Mucosa of descending colon (tissue), 3 donors: ENCODE data around the gene SLC1A3. TPM values are rescaled to one million over a fixed set of nuclear protein-coding genes. Genes with fewer than 3 reads are reported as not detected.

Experiments
- ATAC-seq: fragments of 200-7000 bp; cut with Tn5 transposase; one replicate; pipeline ENCODE4 v1.9.1; 2020; ENCODE audit warnings: mild to moderate bottlenecking, moderate library complexity
- DNase-seq, 3 donors: peaks; one replicate each; pipeline ENCODE4 v3.0.0-alpha.2; 2020
- H3K36me3 ChIP-seq: fragments of 200-600 bp; one replicate; pipeline ENCODE4 v1.8.0; 2021; ENCODE audit warnings: low read depth, mild to moderate bottlenecking
- H3K4me1 ChIP-seq: fragments of 200-600 bp; one replicate; pipeline ENCODE4 v1.8.0; 2021; ENCODE audit warnings: low read depth, mild to moderate bottlenecking
- H3K4me3 ChIP-seq: fragments of 200-600 bp; one replicate; pipeline ENCODE4 v1.8.0; 2021; ENCODE audit warnings: mild to moderate bottlenecking
- H3K9me3 ChIP-seq: fragments of 200-600 bp; one replicate; pipeline ENCODE4 v1.8.0; 2021; ENCODE audit warnings: mild to moderate bottlenecking
- intact Hi-C, 2 donors: fragments of 100-400 bp; cut with DNase I in 1 of 2; cut with micrococcal nuclease in 1 of 2; formaldehyde crosslinking; loops; one replicate each; pipeline versions ENCODE4 v1.11.0 to v1.11.1; 2022; cut with DNase I, micrococcal nuclease
- total RNA-seq, 3 donors: library from RNA; stranded (reverse); fragmentation: NEBNext Ultra II Directional in 2 of 3; extraction: Animal tissue kit (Norgen Biotek cat#: 25700) in 2 of 3; gene quantifications; one replicate each; pipeline versions ENCODE4 v1.2.1 to v1.2.4, GENCODE V29; 2021 to 2023
- TF ChIP-seq, protein P1 (sequence below): fragments of 200-600 bp; IDR thresholded peaks from one replicate; pipeline ENCODE4 v1.8.0; 2022; ENCODE audit warnings: antibody characterized with exemption, mild to moderate bottlenecking
- donor health status: DM: no; HTN: no; CAD: no; lungs with moderate emphysema.
- donor health status: DM: no; HTN: no; CAD: no.
- donor health status: DM: no; HTN: yes; CAD: no.

SLC1A3 gene
- total RNA-seq, 3 donors from 2014 or later = 0.67 to 10.2 (median 7.9) TPM

DNA sequence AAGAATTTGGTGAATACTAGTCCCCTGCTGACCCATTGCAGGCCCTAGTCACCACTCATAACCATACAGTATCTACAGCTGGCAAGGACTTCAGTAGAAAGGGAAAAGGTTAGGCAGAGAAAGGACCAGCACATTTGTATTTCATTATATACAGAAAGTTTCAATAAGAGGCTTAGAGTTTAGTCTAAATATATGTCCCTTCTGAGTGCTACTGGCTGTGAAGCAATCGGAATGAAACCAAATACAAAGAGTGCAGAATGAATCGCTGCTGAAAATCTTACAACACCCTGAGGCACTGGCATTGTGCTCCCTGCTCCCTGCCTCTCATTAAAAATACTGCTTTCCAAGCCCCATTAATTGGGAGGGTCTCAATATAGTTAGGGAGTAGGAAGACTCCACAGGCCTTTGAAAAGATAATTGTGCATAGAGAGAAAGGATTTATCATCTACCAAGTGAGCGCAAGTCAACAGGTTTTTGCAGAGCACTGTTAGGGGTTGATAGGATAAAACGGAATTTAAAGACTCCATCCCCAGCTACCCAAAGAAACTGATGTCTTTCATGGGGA lies 110.8 kb downstream of the SLC1A3 start:
- H3K4me1 ChIP-seq = no peaks in the 10 kb centered on the region
- ATAC-seq = no peak
- no peak overlapping the region for H3K4me3 ChIP-seq
- no peaks in the 10 kb centered on the region for H3K9me3 ChIP-seq
- no peaks in the 10 kb centered on the region for H3K36me3 ChIP-seq
- intact Hi-C loops = no loop called here
- DNase-seq = no peak
- TF ChIP-seq, protein P1, sequence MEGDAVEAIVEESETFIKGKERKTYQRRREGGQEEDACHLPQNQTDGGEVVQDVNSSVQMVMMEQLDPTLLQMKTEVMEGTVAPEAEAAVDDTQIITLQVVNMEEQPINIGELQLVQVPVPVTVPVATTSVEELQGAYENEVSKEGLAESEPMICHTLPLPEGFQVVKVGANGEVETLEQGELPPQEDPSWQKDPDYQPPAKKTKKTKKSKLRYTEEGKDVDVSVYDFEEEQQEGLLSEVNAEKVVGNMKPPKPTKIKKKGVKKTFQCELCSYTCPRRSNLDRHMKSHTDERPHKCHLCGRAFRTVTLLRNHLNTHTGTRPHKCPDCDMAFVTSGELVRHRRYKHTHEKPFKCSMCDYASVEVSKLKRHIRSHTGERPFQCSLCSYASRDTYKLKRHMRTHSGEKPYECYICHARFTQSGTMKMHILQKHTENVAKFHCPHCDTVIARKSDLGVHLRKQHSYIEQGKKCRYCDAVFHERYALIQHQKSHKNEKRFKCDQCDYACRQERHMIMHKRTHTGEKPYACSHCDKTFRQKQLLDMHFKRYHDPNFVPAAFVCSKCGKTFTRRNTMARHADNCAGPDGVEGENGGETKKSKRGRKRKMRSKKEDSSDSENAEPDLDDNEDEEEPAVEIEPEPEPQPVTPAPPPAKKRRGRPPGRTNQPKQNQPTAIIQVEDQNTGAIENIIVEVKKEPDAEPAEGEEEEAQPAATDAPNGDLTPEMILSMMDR = no peak

DNA sequence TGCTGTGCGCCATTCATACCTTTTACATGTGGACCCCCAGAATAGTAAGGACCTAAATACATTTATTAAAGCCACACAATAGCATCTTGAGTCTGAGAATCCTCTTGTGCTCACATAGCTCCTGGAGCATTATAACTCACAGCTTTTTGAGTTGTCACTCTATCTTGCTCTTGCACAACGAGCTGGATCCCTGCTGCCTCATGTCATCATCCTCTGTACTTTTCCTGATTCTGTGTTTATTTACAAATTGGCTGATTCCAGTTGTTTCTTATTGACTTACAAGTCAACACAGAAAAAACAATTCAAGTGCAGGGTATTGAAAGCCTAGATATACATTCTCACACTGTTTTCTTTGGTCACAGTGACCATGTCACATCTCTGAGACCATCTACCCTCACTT lies 112.9 kb downstream of the SLC1A3 start:
- H3K4me1 ChIP-seq = no peaks in the 10 kb centered on the region
- no peak overlapping the region for H3K4me3 ChIP-seq
- intact Hi-C loops = no loop called here
- no peak for ATAC-seq
- TF ChIP-seq, protein P1 = no peak
- no peaks in the 10 kb centered on the region for H3K36me3 ChIP-seq
- DNase-seq = no peak
- H3K9me3 ChIP-seq = no peaks in the 10 kb centered on the region

DNA sequence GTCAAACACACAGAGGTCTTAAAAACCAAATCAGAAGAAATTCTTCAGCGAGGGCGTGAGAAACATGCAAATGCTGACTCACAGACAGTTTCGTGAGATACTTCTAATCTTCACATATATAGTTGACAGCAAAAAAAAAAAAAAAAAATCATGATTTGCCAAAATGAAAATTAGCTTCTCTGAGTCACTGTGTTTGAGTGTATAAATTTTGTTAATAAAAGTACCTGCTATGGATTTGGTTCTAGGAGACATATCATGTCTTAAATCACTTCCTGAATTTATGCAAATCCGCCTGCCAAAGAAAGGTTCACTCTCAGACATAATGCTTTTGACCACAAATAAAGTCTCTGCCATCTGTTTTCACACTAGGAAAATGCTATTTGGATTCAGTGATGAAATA lies 114.3 kb downstream of the SLC1A3 start:
- H3K9me3 ChIP-seq = no peaks in the 10 kb centered on the region
- TF ChIP-seq, protein P1 = no peak
- DNase-seq (no peak), ATAC-seq (no peak)
- intact Hi-C loops = no loop called here
- no peaks in the 10 kb centered on the region for H3K36me3 ChIP-seq
- H3K4me3 ChIP-seq = no peak overlapping the region
- H3K4me1 ChIP-seq = no peaks in the 10 kb centered on the region

DNA sequence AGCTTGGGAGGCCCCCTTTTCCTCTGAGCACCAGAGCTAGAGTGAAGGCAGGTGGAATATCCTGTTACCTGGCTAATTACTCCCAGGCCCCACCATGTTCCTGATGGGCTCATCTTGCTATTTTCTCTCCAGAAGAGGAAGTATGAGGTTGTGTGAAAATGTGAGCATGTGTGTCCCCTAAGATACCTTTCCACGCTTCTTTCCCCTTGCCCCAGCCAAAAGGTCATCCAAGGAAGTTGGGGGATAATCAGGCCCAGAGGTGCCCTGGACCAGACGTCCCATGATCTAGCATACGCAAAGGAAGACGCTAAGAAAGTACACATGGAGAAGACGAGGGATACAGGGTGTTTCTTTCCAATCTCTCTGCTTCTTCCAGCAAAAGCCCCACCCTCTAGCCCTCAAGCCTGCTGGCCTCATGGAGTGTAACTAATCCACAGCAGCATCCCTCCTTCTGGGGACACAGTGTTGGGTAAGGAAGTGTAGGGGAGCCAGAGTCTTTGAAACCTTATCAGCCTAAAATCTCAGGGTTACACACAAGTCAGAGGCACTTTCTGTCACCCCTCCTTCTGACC lies 115.3 kb downstream of the SLC1A3 start:
- Histone ChIP-seq H3K4me3 (no peak overlapping the region), H3K36me3 (no peaks in the 10 kb centered on the region), H3K4me1 (no peaks in the 10 kb centered on the region), H3K9me3 (no peaks in the 10 kb centered on the region)
- TF ChIP-seq, protein P1 = no peak
- DNase-seq (no peak), ATAC-seq (no peak)
- intact Hi-C loops = no loop called here

DNA sequence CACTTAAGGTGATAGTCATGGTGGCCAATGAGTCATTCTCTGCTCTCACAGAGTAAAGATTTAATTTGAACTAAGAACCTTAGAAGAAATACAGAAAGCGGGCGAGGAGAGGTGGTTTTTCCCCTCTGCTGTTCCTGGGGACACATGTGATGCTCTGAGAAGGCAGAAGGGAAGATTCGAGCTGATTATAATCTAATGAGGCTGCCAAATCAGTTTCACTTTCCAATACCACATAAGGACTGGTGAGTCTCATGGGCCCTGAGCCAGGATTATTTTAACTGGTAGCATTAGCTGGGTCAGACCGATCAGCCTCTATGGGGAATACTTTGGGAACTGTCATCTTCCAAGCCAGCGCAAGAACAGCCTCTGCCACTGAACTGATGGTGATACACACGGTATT lies 116.5 kb downstream of the SLC1A3 start:
- Histone ChIP-seq H3K4me3 (no peak overlapping the region), H3K9me3 (no peaks in the 10 kb centered on the region), H3K4me1 (no peaks in the 10 kb centered on the region), H3K36me3 (no peaks in the 10 kb centered on the region)
- ATAC-seq (no peak), DNase-seq (no peak)
- TF ChIP-seq, protein P1 = no peak
- intact Hi-C loops = no loop called here

DNA sequence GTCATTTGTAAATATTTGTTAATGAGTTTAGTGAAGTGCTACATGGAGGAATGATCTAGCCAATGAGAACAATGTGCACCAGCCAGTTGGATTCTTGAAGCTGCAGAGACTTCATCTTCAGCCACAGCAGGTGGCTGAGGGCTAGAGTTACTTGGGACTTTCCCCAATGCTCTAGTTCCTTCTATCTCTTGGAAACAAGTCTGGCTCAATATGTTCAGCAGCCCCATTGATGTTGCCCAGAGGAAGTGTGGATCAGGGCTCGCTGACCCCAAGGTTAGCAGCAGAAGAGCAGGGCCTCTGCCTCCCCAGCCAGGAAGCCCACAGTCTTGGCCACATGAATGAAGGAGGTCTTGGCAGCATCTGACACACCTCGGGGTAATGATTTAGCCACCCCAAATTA lies 117.5 kb downstream of the SLC1A3 start:
- Histone ChIP-seq H3K4me3 (no peak overlapping the region), H3K4me1 (no peaks in the 10 kb centered on the region), H3K36me3 (no peaks in the 10 kb centered on the region), H3K9me3 (no peaks in the 10 kb centered on the region)
- DNase-seq = peak in 1 of 3 donors; percentile 36
- intact Hi-C loops = no loop called here
- TF ChIP-seq, protein P1 = no peak
- peak; percentile 42 for ATAC-seq
